Measurements from ENCODE around the gene TNFRSF13B.
"Not testable (repeated sequence)": the region's sequence is repeated elsewhere in the genome, so short reads cannot be mapped to it uniquely, and the experiment has no call there.

TNFRSF13B gene

DNA sequence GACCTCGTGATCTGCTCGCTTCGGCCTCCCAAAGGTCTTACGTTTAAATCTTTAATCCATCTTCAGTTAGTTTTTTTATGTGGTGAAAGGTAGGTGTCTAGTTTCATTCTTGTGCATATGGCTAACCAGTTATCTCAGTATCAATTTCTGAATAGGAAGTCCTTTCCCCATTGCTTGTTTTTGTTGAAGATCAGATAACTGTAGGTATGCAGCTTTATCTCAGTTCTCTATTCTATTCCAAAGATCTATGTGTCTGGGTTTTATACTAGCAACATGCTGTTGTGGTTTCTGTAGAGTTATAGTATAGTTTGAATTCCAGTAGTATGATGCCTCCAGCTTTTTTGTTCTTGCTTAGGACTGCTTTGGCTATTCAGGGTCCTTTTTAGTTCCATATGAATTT lies 65.2 kb downstream of the TNFRSF13B start:
- DNase-seq: no peak

GRCh38 chr17:16905593-16906191 lies 66.2 kb downstream of the TNFRSF13B start:
- DNase-seq: no peak

GRCh38 chr17:16903070-16903469 lies 68.8 kb downstream of the TNFRSF13B start:
- not testable (repeated sequence) for DNase-seq

DNA sequence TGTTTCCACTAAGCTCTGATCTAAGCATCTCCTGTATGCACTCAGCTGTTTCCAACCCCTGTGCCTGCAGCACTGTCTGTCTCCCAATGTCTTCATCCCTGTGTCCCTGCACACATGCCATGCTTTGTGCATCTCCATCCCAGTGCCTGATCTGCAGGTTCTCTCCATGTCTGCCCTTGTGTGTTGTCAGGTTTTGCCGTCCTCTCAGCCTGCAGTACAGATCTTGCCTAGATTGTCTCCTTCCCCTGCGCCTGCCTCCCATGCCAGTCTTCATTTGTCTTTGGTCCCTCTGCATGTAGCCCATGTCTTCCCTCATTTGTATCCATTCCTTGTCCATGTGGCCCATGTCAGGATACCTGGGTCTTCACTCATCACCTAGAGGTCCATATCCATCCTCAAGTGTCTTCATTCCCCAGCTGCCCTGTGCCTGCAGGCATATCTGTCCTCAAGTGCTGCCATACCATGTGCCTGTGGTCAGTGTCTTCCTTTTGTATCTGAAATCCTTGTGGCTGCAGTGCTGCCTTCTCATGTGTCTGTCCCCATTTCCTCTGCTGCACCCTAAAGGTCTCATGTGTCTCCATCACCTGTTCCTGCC lies 71.5 kb downstream of the TNFRSF13B start:
- DNase-seq: no peak

- DNase-seq: not testable (repeated sequence)
These were observed 74.6 kb downstream of the TNFRSF13B start for GRCh38 chr17:16897211-16897896.

GRCh38 chr17:16896235-16896634 lies 75.7 kb downstream of the TNFRSF13B start:
- not testable (repeated sequence) for DNase-seq

DNA sequence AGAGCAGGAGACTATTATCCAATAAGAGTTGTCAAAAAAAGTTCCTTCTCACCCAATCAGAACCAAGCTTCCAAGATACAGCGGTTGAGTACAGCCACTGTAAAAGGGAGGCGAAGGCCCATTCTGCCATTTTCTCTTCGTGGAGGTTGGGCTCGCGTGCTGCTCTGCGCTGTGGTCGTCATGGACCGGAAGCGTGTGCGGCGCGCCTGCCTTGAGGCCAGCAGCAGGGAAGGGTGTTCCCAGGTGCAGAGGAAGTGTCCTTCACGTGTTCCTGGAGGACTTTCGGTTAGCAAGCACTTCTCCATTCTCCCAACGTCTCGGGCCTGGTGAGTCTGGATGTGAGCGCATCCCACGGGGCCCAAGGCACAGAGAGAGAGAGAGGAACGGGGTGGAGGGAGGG lies 78.4 kb downstream of the TNFRSF13B start:
- not testable (repeated sequence) for DNase-seq

- DNase-seq: not testable (repeated sequence)
These were observed 79.0 kb downstream of the TNFRSF13B start for GRCh38 chr17:16892876-16893454.

- no peak for DNase-seq
These were observed 82.8 kb downstream of the TNFRSF13B start for GRCh38 chr17:16889088-16889465.

Measured in activated gamma-delta T cell treated with Interleukin-2 at 50 U/mL for 16 hours (primary cell).